GM12878 (cell line): ENCODE data around the gene ANAPC15. TPM values are rescaled to one million over a fixed set of nuclear protein-coding genes. Genes with fewer than 3 reads are reported as not detected.
"Not testable (repeated sequence)": the region's sequence is repeated elsewhere in the genome, so short reads cannot be mapped to it uniquely, and the experiment has no call there.

Experiments used
- ATAC-seq: fragments of 200-7000 bp; cut with Tn5 transposase; 3 replicates; pipeline ENCODE4 v1.9.1; 2020; ENCODE audit warnings: mild to moderate bottlenecking, moderate library complexity
- BruUV-seq: library from RNA; stranded (reverse); fragments of 400-500 nt; replicated peaks from 2 replicates; lab custom pipeline; 2021; lab: Mats Ljungman, UMichigan
- CTCF ChIA-PET: fragments of 300-600 bp; sonication (Branson Sonifier 250); formaldehyde crosslinking; extraction: SDS; loops from one replicate; lab custom pipeline; 2021; ENCODE audit warnings: inconsistent platforms; lab: Yijun Ruan, JAX
- POLR2A ChIA-PET: fragments of 350-600 bp; formaldehyde crosslinking; extraction: SDS; loops from one replicate; lab custom pipeline; 2021; ENCODE audit warnings: inconsistent platforms; lab: Charles Lee
- RAD21 ChIA-PET: fragments of 300-600 bp; sonication (Branson Sonifier 250); formaldehyde crosslinking; loops from one replicate; lab custom pipeline; 2023; ENCODE audit warnings: antibody characterized with exemption; ENCODE audit not compliant: unreplicated experiment; lab: Charles Lee
- SMC1A ChIA-PET: fragments of 300-600 bp; sonication (Branson Sonifier 250); formaldehyde crosslinking; loops from one replicate; lab custom pipeline; 2023; ENCODE audit not compliant: unreplicated experiment, uncharacterized antibody; lab: Charles Lee
- DNase-seq: peaks from one replicate; pipeline ENCODE4 v3.0.0-alpha.2; 2011; ENCODE audit warnings: low read depth, low spot score
- FAIRE-seq: peaks from 3 replicates; lab custom pipeline; 2011; peaks lifted over from hg19 to GRCh38; lab: Jason Lieb, UNC
- H2AFZ ChIP-seq: 2 replicates; pipeline ENCODE4 v1.6.0; 2011; ENCODE audit warnings: low read depth, low read length, control low read depth; ENCODE audit not compliant: control insufficient read depth
- H3K27ac ChIP-seq: 2 replicates; pipeline ENCODE4 v1.5.1; 2011; ENCODE audit warnings: control low read depth; ENCODE audit not compliant: control insufficient read depth, insufficient read depth
- H3K27me3 ChIP-seq, 2 experiments: replicated peaks in 1 of 2; 2 replicates each; pipeline versions ENCODE4 v1.6.0 to v1.6.1; 2011; ENCODE audit warnings: low read length in 1 of 2; ENCODE audit not compliant: control insufficient read depth in 2 of 2, insufficient read depth in 2 of 2
- H3K36me3 ChIP-seq, 2 experiments: 2 replicates each; pipeline ENCODE4 v1.5.1; 2011; ENCODE audit warnings: low read length in 1 of 2; ENCODE audit not compliant: control insufficient read depth in 2 of 2, insufficient read depth in 2 of 2
- H3K4me1 ChIP-seq: 2 replicates; pipeline ENCODE4 v1.6.1; 2011; ENCODE audit warnings: mild to moderate bottlenecking, low read length, moderate library complexity, mixed read lengths; ENCODE audit not compliant: control insufficient read depth, insufficient read depth
- H3K4me2 ChIP-seq: 2 replicates; pipeline ENCODE4 v1.6.0; 2011; ENCODE audit warnings: control low read depth; ENCODE audit not compliant: control insufficient read depth, insufficient read depth
- H3K4me3 ChIP-seq: fragments of 200-600 bp; sonication (generic); 2 replicates; pipeline ENCODE4 v1.5.1; 2016
- H3K79me2 ChIP-seq: 2 replicates; pipeline ENCODE4 v1.6.0; 2011; ENCODE audit warnings: low read length; ENCODE audit not compliant: control insufficient read depth, insufficient read depth
- H3K9ac ChIP-seq: 2 replicates; pipeline ENCODE4 v1.8.0; 2011; ENCODE audit warnings: low read length, control low read depth, mixed read lengths; ENCODE audit not compliant: control insufficient read depth, insufficient read depth
- H3K9me3 ChIP-seq: replicated peaks from 3 replicates; pipeline ENCODE4 v1.5.1; 2011; ENCODE audit warnings: mild to moderate bottlenecking, low read length; ENCODE audit not compliant: control insufficient read depth, insufficient read depth
- H4K20me1 ChIP-seq: 2 replicates; pipeline ENCODE4 v1.6.0; 2011; ENCODE audit not compliant: control insufficient read depth, insufficient read depth
- CHD1 ChIP-seq: IDR thresholded peaks from 2 replicates; pipeline ENCODE4 v1.6.1; 2012; ENCODE audit warnings: low read depth, low read length, improper control_type of control experiment
- KLF5 ChIP-seq: fragments of 450-650 bp; IDR thresholded peaks from 2 replicates; pipeline ENCODE4 v1.6.1; 2014; ENCODE audit warnings: mild to moderate bottlenecking; ENCODE audit not compliant: partially characterized antibody
- NBN ChIP-seq: fragments of 450-650 bp; IDR thresholded peaks from 2 replicates; pipeline ENCODE4 v1.6.1; 2016
- NFIC ChIP-seq: IDR thresholded peaks from 2 replicates; pipeline ENCODE4 v1.6.1; 2012; ENCODE audit warnings: low read depth, mild to moderate bottlenecking, inconsistent platforms, low read length, moderate library complexity
- POLR2AphosphoS2 ChIP-seq: IDR thresholded peaks from 2 replicates; pipeline ENCODE4 v1.6.1; 2011; ENCODE audit warnings: low read depth, mild to moderate bottlenecking, low read length, improper control_type of control experiment, moderate library complexity
- SIX5 ChIP-seq: IDR thresholded peaks from 2 replicates; pipeline ENCODE4 v1.6.1; 2011; ENCODE audit warnings: mild to moderate bottlenecking, low read depth, low read length, moderate library complexity; ENCODE audit not compliant: severe bottlenecking
- TAF1 ChIP-seq: IDR thresholded peaks from 2 replicates; pipeline ENCODE4 v1.6.1; 2011; ENCODE audit warnings: mild to moderate bottlenecking, low read depth, low read length, borderline replicate concordance
- ZNF217 ChIP-seq: fragments of 450-650 bp; IDR thresholded peaks from 2 replicates; pipeline ENCODE4 v1.6.1; 2017; ENCODE audit warnings: antibody characterized with exemption, mild to moderate bottlenecking
- WGBS: methylation state at CpG from one replicate; pipeline ENCODE4 v1.1.6; 2016; ENCODE audit warnings: low lambda C conversion rate; ENCODE audit not compliant: insufficient replicate concordance, insufficient coverage; ENCODE audit errors: missing lambda C conversion rate; 5-methylcytosine and 5-hydroxymethylcytosine counted together
- in situ Hi-C: fragments of 300-500 bp; cut with MboI; formaldehyde crosslinking; loops from 9 replicates; pipeline ENCODE4 v1.14.3; 2018; ENCODE audit warnings: mixed read lengths
- intact Hi-C: fragments of 100-400 bp; cut with micrococcal nuclease; formaldehyde crosslinking; loops from one replicate; pipeline ENCODE4 v1.14.2; 2022; ENCODE audit not compliant: unreplicated experiment
- polyA plus RNA-seq, 11 experiments: library from polyadenylated mRNA; depleted of rRNA in 4 of 11; unstranded in 6 of 11; stranded (reverse) in 5 of 11; fragments of >200 nt; fragmentation: Nextera tagmentation in 4 of 11; fragmentation: Illumina TruSeq in 1 of 11; extraction: Ambion mirVana in 4 of 11; extraction: Trizol in 1 of 11; gene quantifications; 1 replicate in 1 of 11; 2 replicates in 10 of 11; pipeline versions ENCODE4 v1.2.1 to v1.2.3, GENCODE V29; 2011 to 2016; ENCODE audit warnings: inconsistent platforms in 2 of 11, missing spikeins in 2 of 11, low read depth in 1 of 11
- total RNA-seq, 4 experiments: library from RNA; depleted of rRNA in 3 of 4; stranded (reverse); fragments of >200 nt in 3 of 4; fragmentation: Illumina TruSeq in 1 of 4; extraction: Trizol in 1 of 4; gene quantifications; 2 replicates each; pipeline versions ENCODE4 v1.2.1 to v1.2.3, GENCODE V29; 2013 to 2021
- TF ChIP-seq, protein P1 (sequence below): fragments of 450-650 bp; IDR thresholded peaks from 2 replicates; pipeline ENCODE4 v1.6.1; 2017; ENCODE audit warnings: mild to moderate bottlenecking

The ANAPC15 gene
- total and polyA plus RNA-seq, 10 of the 15 experiments (the other 5 are each of a cell fraction or from before 2014, with no cell fraction given) = 83.4 to 372 (median 103) TPM

- H4K20me1 ChIP-seq = no peaks in the 10 kb centered on the region
- no peaks in the 10 kb centered on the region for H3K9me3 ChIP-seq
- no TSS peak for BruUV-seq
- ChIA-PET CTCF (interaction anchor here (0.7 to 7.3 kb wide), 3 partner anchors 10 to 72 kb away, joined by 3 to 52 read pairs (median 4); no protein-coding TSS in a partner anchor), RAD21 (no interaction called here), POLR2A (no interaction called here), SMC1A (interaction anchor here (3.6 kb wide), 1 partner anchor 11 kb away, joined by 17 read pairs; no protein-coding TSS in a partner anchor)
- H3K79me2 ChIP-seq = no peaks in the 10 kb centered on the region
- no peak overlapping the region for H2AFZ ChIP-seq
- ATAC-seq (no peak), DNase-seq (no peak), FAIRE-seq (no peak)
- intact Hi-C loops = no loop called here
- no peak overlapping the region for H3K9ac ChIP-seq
- H3K4me1 ChIP-seq = no peaks in the 10 kb centered on the region
- in situ Hi-C loops = no loop called here
- no peak overlapping the region for H3K4me3 ChIP-seq
- WGBS = 17% methylated on average over 3 of the region's 3 CpGs
- no peak overlapping the region for H3K27ac ChIP-seq
- no peaks in the 10 kb centered on the region for H3K36me3 ChIP-seq
- H3K4me2 ChIP-seq = no peak overlapping the region
- TF ChIP-seq POLR2AphosphoS2 = no peak
- TF ChIP-seq, protein P1, sequence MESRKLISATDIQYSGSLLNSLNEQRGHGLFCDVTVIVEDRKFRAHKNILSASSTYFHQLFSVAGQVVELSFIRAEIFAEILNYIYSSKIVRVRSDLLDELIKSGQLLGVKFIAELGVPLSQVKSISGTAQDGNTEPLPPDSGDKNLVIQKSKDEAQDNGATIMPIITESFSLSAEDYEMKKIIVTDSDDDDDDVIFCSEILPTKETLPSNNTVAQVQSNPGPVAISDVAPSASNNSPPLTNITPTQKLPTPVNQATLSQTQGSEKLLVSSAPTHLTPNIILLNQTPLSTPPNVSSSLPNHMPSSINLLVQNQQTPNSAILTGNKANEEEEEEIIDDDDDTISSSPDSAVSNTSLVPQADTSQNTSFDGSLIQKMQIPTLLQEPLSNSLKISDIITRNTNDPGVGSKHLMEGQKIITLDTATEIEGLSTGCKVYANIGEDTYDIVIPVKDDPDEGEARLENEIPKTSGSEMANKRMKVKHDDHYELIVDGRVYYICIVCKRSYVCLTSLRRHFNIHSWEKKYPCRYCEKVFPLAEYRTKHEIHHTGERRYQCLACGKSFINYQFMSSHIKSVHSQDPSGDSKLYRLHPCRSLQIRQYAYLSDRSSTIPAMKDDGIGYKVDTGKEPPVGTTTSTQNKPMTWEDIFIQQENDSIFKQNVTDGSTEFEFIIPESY = no peak
- no peak for TF ChIP-seq KLF5
- TF ChIP-seq SIX5 = no peak
- no peak for TF ChIP-seq NBN
- TF ChIP-seq TAF1 = no peak
- TF ChIP-seq ZNF217 = no peak
- no peak for TF ChIP-seq CHD1
- TF ChIP-seq NFIC = no peak
- no peaks in the 10 kb centered on the region for H3K27me3 ChIP-seq
Measured at GRCh38 chr11:72154816-72155215, 42.3 kb upstream of the ANAPC15 start.

GRCh38 chr11:72153874-72154273 lies 41.4 kb upstream of the ANAPC15 start:
- H3K79me2 ChIP-seq, in situ Hi-C loops, BruUV-seq, H3K4me3 ChIP-seq, H3K36me3 ChIP-seq, H3K4me1 ChIP-seq, H2AFZ ChIP-seq, FAIRE-seq, H3K27me3 ChIP-seq, POLR2A ChIA-PET, H4K20me1 ChIP-seq, DNase-seq, ATAC-seq, H3K9me3 ChIP-seq, H3K4me2 ChIP-seq, H3K27ac ChIP-seq, intact Hi-C loops, H3K9ac ChIP-seq: not testable (repeated sequence)
- SMC1A ChIA-PET = interaction anchor here (3.6 kb wide), 1 partner anchor 10 kb away, joined by 17 read pairs; no protein-coding TSS in a partner anchor
- RAD21 ChIA-PET = interaction anchor here (1.0 to 1.6 kb wide), 3 partner anchors 9 to 175 kb away, joined by 3 to 4 read pairs (median 3); no protein-coding TSS in a partner anchor
- WGBS = 52% methylated on average over 6 of the region's 6 CpGs
- CTCF ChIA-PET = interaction anchor here (0.7 to 7.3 kb wide), 5 partner anchors 9 to 341 kb away, joined by 3 to 52 read pairs (median 4); no protein-coding TSS in a partner anchor
